DMS114 treated with DMSO at 0.1 percent for 48 hours (cell line): ENCODE results near the gene GPRC5A.

Experiments used
- DNase-seq: peaks from one replicate; lab custom pipeline; 2025; ENCODE audit not compliant: unreplicated experiment; lab: John Stamatoyannopoulos, UW

GPRC5A gene

GRCh38 chr12:12883369-12884001, 7.9 kb upstream of the GPRC5A start:
- DNase-seq = no peak

GRCh38 chr12:12885096-12885792, 6.1 kb upstream of the GPRC5A start:
- DNase-seq = no peak

- no peak for DNase-seq
Measured at GRCh38 chr12:12887471-12887870, 3.9 kb upstream of the GPRC5A start.

- DNase-seq = no peak
Measured at GRCh38 chr12:12889701-12890100, 1.7 kb upstream of the GPRC5A start.

GRCh38 chr12:12890543-12891079, 751 bp upstream of the GPRC5A start:
- peak; percentile 41 for DNase-seq

- no peak for DNase-seq
Measured at GRCh38 chr12:12891881-12892355, 556 bp downstream of the GPRC5A start.

GRCh38 chr12:12892681-12893141, 1.3 kb downstream of the GPRC5A start:
- DNase-seq = no peak

- no peak for DNase-seq
Measured at GRCh38 chr12:12893438-12893837, 2.1 kb downstream of the GPRC5A start.

- DNase-seq = no peak
Measured at GRCh38 chr12:12896260-12896659, 4.9 kb downstream of the GPRC5A start.

GRCh38 chr12:12897302-12897701, 5.9 kb downstream of the GPRC5A start:
- DNase-seq = no peak

GRCh38 chr12:12898136-12898717, 6.9 kb downstream of the GPRC5A start:
- DNase-seq = no peak

GRCh38 chr12:12898911-12899511, 7.6 kb downstream of the GPRC5A start:
- DNase-seq = no peak

GRCh38 chr12:12899530-12900380, 8.4 kb downstream of the GPRC5A start:
- no peak for DNase-seq

- no peak for DNase-seq
Measured at GRCh38 chr12:12900786-12901157, 9.4 kb downstream of the GPRC5A start.

- no peak for DNase-seq
Measured at GRCh38 chr12:12901158-12901791, 9.9 kb downstream of the GPRC5A start.

GRCh38 chr12:12902036-12902435, 10.7 kb downstream of the GPRC5A start:
- DNase-seq = no peak

GRCh38 chr12:12903642-12904609, 12.6 kb downstream of the GPRC5A start:
- DNase-seq = no peak

GRCh38 chr12:12907552-12907951, 16.2 kb downstream of the GPRC5A start:
- DNase-seq = no peak

GRCh38 chr12:12908252-12908651, 16.9 kb downstream of the GPRC5A start:
- no peak for DNase-seq
